Loucy (cell line): Measurements from ENCODE around the gene MPPED2.

Source experiments
- H2AFZ ChIP-seq: fragments of 200-600 bp; sonication (generic); 2 replicates; pipeline ENCODE4 v1.6.0; 2016; ENCODE audit warnings: antibody characterized with exemption, mild to moderate bottlenecking, low read length, moderate library complexity
- H3F3A ChIP-seq: fragments of 200-600 bp; 2 replicates; pipeline ENCODE4 v1.6.0; 2016; ENCODE audit warnings: antibody characterized with exemption, low read depth, mild to moderate bottlenecking
- H3K27me3 ChIP-seq: fragments of 200-600 bp; sonication (generic); 2 replicates; pipeline ENCODE4 v1.6.1; 2014; ENCODE audit warnings: low read length, mild to moderate bottlenecking; ENCODE audit not compliant: insufficient read depth, poor library complexity, severe bottlenecking
- H3K36me3 ChIP-seq: fragments of 200-600 bp; sonication (generic); 2 replicates; pipeline ENCODE4 v1.6.1; 2016; ENCODE audit warnings: low read length; ENCODE audit not compliant: insufficient read depth
- H3K4me1 ChIP-seq: fragments of 200-600 bp; sonication (generic); 2 replicates; pipeline ENCODE4 v1.5.1; 2014; ENCODE audit warnings: low read length, mild to moderate bottlenecking; ENCODE audit not compliant: insufficient read depth, poor library complexity, severe bottlenecking
- H3K4me2 ChIP-seq: fragments of 200-600 bp; sonication (generic); 2 replicates; pipeline ENCODE4 v1.6.0; 2014; ENCODE audit warnings: antibody characterized with exemption, low read length, low read depth, mild to moderate bottlenecking; ENCODE audit not compliant: poor library complexity, severe bottlenecking
- H3K4me3 ChIP-seq: fragments of 200-600 bp; sonication (generic); 2 replicates; pipeline ENCODE4 v1.5.1; 2014; ENCODE audit warnings: low read length, mild to moderate bottlenecking, mixed read lengths; ENCODE audit not compliant: poor library complexity, severe bottlenecking
- H3K79me2 ChIP-seq: fragments of 200-600 bp; sonication (generic); 2 replicates; pipeline ENCODE4 v1.6.1; 2014; ENCODE audit warnings: low read length; ENCODE audit not compliant: insufficient read depth
- H3K9ac ChIP-seq: fragments of 200-600 bp; sonication (generic); 2 replicates; pipeline ENCODE4 v1.6.0; 2014; ENCODE audit warnings: mild to moderate bottlenecking, low read depth, low read length, moderate library complexity; ENCODE audit not compliant: poor library complexity, severe bottlenecking
- H3K9me2 ChIP-seq: fragments of 200-600 bp; sonication (generic); replicated peaks from 2 replicates; pipeline ENCODE4 v1.6.1; 2016; ENCODE audit warnings: low read depth, low read length, mixed read lengths
- H3K9me3 ChIP-seq: fragments of 200-600 bp; sonication (generic); 2 replicates; pipeline ENCODE4 v1.6.1; 2014; ENCODE audit warnings: mild to moderate bottlenecking, antibody characterized with exemption, low read length, low read depth; ENCODE audit not compliant: insufficient read depth
- H4K20me1 ChIP-seq: fragments of 200-600 bp; sonication (generic); 2 replicates; pipeline ENCODE4 v1.6.0; 2014; ENCODE audit warnings: antibody characterized with exemption, low read length, mild to moderate bottlenecking; ENCODE audit not compliant: insufficient read depth, poor library complexity, severe bottlenecking
- EZH2phosphoT487 ChIP-seq: fragments of 200-600 bp; IDR thresholded peaks from 2 replicates; pipeline ENCODE4 v1.6.1; 2018; ENCODE audit warnings: antibody characterized with exemption, mild to moderate bottlenecking, moderate library complexity, borderline replicate concordance
- TF ChIP-seq, protein P1 (sequence below): fragments of 200-600 bp; sonication (generic); conservative IDR thresholded peaks from 2 replicates; pipeline ENCODE4 v1.5.1; 2014; ENCODE audit warnings: mild to moderate bottlenecking, antibody characterized with exemption, low read length

Gene MPPED2

DNA sequence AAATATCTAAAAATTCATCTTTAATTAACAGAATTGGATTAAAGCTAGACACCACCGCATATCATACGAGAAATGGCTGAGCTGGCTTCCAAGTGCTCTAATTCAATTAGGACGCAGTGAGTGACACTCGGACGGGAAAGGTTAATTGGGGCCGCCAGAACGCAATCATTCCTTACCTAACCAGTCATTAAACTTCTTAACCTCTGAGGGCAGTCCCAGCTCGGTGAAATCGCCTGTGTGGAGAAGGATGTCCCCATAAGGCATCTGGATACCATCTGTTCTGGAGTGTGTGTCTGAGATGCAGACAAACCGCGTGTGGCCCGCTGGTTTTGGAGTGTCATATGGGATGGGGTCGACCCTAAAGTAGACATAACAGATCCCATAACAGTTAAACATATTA, 50.3 kb downstream of the MPPED2 start:
- Histone ChIP-seq H2AFZ (no peak overlapping the region), H3K79me2 (no peaks in the 10 kb centered on the region)
- TF ChIP-seq EZH2phosphoT487 = no peak
- TF ChIP-seq, protein P1, sequence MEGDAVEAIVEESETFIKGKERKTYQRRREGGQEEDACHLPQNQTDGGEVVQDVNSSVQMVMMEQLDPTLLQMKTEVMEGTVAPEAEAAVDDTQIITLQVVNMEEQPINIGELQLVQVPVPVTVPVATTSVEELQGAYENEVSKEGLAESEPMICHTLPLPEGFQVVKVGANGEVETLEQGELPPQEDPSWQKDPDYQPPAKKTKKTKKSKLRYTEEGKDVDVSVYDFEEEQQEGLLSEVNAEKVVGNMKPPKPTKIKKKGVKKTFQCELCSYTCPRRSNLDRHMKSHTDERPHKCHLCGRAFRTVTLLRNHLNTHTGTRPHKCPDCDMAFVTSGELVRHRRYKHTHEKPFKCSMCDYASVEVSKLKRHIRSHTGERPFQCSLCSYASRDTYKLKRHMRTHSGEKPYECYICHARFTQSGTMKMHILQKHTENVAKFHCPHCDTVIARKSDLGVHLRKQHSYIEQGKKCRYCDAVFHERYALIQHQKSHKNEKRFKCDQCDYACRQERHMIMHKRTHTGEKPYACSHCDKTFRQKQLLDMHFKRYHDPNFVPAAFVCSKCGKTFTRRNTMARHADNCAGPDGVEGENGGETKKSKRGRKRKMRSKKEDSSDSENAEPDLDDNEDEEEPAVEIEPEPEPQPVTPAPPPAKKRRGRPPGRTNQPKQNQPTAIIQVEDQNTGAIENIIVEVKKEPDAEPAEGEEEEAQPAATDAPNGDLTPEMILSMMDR = no peak

DNA sequence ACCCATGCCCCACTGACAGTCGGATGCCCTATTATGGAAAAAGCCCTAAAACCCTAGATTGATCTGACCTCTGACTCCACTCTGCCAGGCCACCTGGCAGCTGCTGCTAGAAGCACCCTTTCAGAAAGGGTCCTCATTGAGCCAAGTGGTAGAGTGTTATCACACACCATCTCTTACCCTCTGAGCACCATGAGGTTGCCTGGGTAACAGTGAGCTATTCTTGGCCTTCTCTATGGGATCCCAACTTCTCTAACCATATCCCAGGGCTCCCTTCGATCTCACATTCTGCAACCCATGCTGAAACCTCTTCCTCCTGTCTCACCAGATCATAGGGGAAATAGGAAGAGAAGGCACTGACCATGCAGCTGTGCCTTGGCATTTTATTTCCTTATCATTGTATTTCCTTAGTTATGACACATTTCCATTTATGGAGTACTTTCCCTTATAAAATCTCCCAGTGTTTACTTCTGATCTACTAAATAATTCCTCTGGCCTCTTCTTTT, 52.7 kb downstream of the MPPED2 start:
- H2AFZ ChIP-seq = no peak overlapping the region
- TF ChIP-seq, protein P1 = no peak
- TF ChIP-seq EZH2phosphoT487 = no peak
- H3K9me2 ChIP-seq = no peaks in the 10 kb centered on the region
- H3K9me3 ChIP-seq = no peaks in the 10 kb centered on the region
- no peak overlapping the region for H3K9ac ChIP-seq
- no peaks in the 10 kb centered on the region for H3K4me1 ChIP-seq
- no peak overlapping the region for H3K4me3 ChIP-seq
- no peaks in the 10 kb centered on the region for H4K20me1 ChIP-seq
- H3F3A ChIP-seq = no peaks in the 10 kb centered on the region
- no peaks in the 10 kb centered on the region for H3K36me3 ChIP-seq
- no peaks in the 10 kb centered on the region for H3K27me3 ChIP-seq
- no peaks in the 10 kb centered on the region for H3K79me2 ChIP-seq
- H3K4me2 ChIP-seq = no peak overlapping the region

More for the DNA sequence above, 50.3 kb downstream of the MPPED2 start:
- no peak overlapping the region for H3K9ac ChIP-seq
- no peak overlapping the region for H3K4me2 ChIP-seq
- no peak overlapping the region for H3K4me3 ChIP-seq
- no peaks in the 10 kb centered on the region for H3F3A ChIP-seq
- no peaks in the 10 kb centered on the region for H3K9me2 ChIP-seq
- H3K27me3 ChIP-seq = no peaks in the 10 kb centered on the region
- no peaks in the 10 kb centered on the region for H3K4me1 ChIP-seq
- H3K9me3 ChIP-seq = no peaks in the 10 kb centered on the region
- H4K20me1 ChIP-seq = no peaks in the 10 kb centered on the region
- no peaks in the 10 kb centered on the region for H3K36me3 ChIP-seq

DNA sequence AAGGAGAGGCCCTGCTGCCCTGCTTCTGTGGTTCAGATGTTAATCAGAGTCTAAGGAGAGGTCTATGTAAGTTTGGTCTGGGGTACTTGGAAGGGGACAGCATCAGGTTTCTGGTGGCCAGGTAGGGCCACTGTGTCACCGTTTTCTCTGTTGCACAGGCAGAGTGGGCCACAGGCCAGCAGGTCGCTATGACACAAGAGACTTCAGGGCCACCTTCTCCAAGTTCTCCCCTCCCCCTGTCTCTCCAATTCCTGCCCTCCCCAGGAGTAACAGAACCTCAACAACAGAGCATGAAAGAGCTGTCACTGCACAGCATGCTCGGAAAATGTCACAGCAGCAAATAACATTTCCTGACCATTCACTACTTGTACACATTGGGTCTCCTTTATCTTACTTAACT, 58.6 kb downstream of the MPPED2 start:
- no peaks in the 10 kb centered on the region for H3K79me2 ChIP-seq
- no peaks in the 10 kb centered on the region for H3K36me3 ChIP-seq
- TF ChIP-seq, protein P1 = no peak
- no peak for TF ChIP-seq EZH2phosphoT487
- H3K9me2 ChIP-seq = no peaks in the 10 kb centered on the region
- no peaks in the 10 kb centered on the region for H3F3A ChIP-seq
- H3K27me3 ChIP-seq = no peaks in the 10 kb centered on the region
- H3K9me3 ChIP-seq = no peaks in the 10 kb centered on the region
- no peaks in the 10 kb centered on the region for H3K4me1 ChIP-seq
- H2AFZ ChIP-seq = no peak overlapping the region
- H3K9ac ChIP-seq = no peak overlapping the region
- no peaks in the 10 kb centered on the region for H4K20me1 ChIP-seq
- H3K4me3 ChIP-seq = no peak overlapping the region
- no peak overlapping the region for H3K4me2 ChIP-seq
